Mammary epithelial cell (primary cell): ENCODE data around the gene EFHD2.

Source experiments
- EZH2 ChIP-seq: IDR thresholded peaks from 2 replicates; pipeline ENCODE4 v1.6.1; 2012; ENCODE audit warnings: low read length, inconsistent platforms, borderline replicate concordance
- TF ChIP-seq, protein P1 (sequence below), 2 donors: IDR thresholded peaks in 1 of 2; conservative IDR thresholded peaks in 1 of 2; 2 replicates each; pipeline ENCODE4 v1.5.1; 2011 to 2012; ENCODE audit warnings: inconsistent platforms in 2 of 2, low read length in 2 of 2, mild to moderate bottlenecking in 2 of 2, control low read depth in 1 of 2, low read depth in 1 of 2; ENCODE audit not compliant: insufficient read depth in 1 of 2; ENCODE audit errors: extremely low read depth in 1 of 2

DNA sequence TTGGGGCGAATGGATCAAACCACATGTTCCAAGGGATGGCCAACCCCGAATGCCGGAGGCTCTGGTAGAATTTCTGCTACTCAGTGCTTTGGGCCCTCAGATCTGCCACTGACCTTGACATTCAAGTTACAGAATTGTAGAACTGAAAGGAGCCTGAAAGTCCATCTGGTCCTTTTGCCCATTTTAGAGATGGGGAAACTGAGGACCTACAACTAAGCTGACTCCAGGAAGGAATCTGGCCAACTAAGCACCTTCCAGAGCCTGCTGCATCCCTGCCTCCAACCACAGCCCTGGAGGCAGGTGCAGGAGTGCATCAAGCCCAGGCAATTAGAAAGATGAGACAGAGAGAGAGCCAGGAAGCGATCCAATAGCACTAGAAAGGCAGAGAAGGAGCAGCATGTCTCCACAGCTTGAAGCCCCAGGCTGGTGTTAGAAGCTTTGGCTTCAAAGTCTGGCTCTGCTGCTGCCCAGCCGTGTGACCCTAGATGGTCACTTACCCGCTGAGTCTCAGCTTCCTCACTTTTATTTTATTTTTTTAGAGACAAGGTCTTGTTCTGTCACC lies 27.3 kb downstream of the EFHD2 start:
- TF ChIP-seq, protein P1, sequence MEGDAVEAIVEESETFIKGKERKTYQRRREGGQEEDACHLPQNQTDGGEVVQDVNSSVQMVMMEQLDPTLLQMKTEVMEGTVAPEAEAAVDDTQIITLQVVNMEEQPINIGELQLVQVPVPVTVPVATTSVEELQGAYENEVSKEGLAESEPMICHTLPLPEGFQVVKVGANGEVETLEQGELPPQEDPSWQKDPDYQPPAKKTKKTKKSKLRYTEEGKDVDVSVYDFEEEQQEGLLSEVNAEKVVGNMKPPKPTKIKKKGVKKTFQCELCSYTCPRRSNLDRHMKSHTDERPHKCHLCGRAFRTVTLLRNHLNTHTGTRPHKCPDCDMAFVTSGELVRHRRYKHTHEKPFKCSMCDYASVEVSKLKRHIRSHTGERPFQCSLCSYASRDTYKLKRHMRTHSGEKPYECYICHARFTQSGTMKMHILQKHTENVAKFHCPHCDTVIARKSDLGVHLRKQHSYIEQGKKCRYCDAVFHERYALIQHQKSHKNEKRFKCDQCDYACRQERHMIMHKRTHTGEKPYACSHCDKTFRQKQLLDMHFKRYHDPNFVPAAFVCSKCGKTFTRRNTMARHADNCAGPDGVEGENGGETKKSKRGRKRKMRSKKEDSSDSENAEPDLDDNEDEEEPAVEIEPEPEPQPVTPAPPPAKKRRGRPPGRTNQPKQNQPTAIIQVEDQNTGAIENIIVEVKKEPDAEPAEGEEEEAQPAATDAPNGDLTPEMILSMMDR (conservative IDR thresholded peaks at IDR 0.05 in 1 of 2, IDR thresholded peaks at IDR 0.05 in 1 of 2; ENCODE audit: extremely low read depth in 1 of 2, insufficient read depth in 1 of 2, low read depth in 1 of 2, low read length in 2 of 2), result no peak
- TF ChIP-seq EZH2, result no peak
